Activated CD4-positive, alpha-beta T cell treated with anti-CD3 and anti-CD28 coated beads, Interleukin-10, Interleukin-2, amounts not matched to agents 100 ng/mL and 50 ng/mL, durations not matched to agents 16 hours and 8 hours (primary cell): Measurements from ENCODE around the gene PHETA1.

Experiments used
- DNase-seq: peaks from one replicate; pipeline ENCODE4 v3.0.0-alpha.2; 2020

PHETA1 gene

GRCh38 chr12:111319600-111320257, 49.2 kb downstream of the PHETA1 start:
- DNase-seq, result no peak

- DNase-seq, result no peak
Measured at GRCh38 chr12:111318450-111318849, 50.4 kb downstream of the PHETA1 start.

- DNase-seq, result no peak
Measured at GRCh38 chr12:111316671-111317070, 52.2 kb downstream of the PHETA1 start.

GRCh38 chr12:111314953-111315539, 53.8 kb downstream of the PHETA1 start:
- no peak for DNase-seq

- peak; percentile 66 for DNase-seq
Measured at GRCh38 chr12:111313833-111314259, 55.0 kb downstream of the PHETA1 start.

- no peak for DNase-seq
Measured at GRCh38 chr12:111312708-111313107, 56.2 kb downstream of the PHETA1 start.

- no peak for DNase-seq
Measured at GRCh38 chr12:111312016-111312415, 56.9 kb downstream of the PHETA1 start.

- no peak for DNase-seq
Measured at GRCh38 chr12:111311011-111311410, 57.9 kb downstream of the PHETA1 start.
